Measurements from ENCODE around the gene ZNF217.
"Not testable (repeated sequence)": the region's sequence is repeated elsewhere in the genome, so short reads cannot be mapped to it uniquely, and the experiment has no call there.

Gene ZNF217

GRCh38 chr20:53583660-53584549 lies 9.7 kb downstream of the ZNF217 start:
- DNase-seq (ENCODE audit: low read depth) = not testable (repeated sequence)

GRCh38 chr20:53582574-53583351 lies 10.9 kb downstream of the ZNF217 start:
- no peak for DNase-seq (ENCODE audit: low read depth)

DNA sequence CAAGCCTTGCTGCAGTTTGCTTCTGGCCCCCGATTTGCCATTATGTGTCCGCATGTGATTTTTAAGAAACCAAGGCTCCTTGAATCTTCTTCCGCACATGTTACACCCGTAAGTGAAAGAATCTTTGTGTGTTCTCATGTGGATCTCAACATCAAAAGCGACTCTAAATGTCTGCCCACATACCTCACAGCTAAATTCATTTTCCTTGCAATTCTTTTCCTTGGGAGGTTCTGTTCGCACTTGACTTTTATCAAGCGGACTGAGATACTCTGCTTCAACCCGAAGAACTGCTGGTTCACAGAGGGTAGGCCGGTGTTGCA lies 11.4 kb downstream of the ZNF217 start:
- no peak for DNase-seq (ENCODE audit: low read depth)

DNA sequence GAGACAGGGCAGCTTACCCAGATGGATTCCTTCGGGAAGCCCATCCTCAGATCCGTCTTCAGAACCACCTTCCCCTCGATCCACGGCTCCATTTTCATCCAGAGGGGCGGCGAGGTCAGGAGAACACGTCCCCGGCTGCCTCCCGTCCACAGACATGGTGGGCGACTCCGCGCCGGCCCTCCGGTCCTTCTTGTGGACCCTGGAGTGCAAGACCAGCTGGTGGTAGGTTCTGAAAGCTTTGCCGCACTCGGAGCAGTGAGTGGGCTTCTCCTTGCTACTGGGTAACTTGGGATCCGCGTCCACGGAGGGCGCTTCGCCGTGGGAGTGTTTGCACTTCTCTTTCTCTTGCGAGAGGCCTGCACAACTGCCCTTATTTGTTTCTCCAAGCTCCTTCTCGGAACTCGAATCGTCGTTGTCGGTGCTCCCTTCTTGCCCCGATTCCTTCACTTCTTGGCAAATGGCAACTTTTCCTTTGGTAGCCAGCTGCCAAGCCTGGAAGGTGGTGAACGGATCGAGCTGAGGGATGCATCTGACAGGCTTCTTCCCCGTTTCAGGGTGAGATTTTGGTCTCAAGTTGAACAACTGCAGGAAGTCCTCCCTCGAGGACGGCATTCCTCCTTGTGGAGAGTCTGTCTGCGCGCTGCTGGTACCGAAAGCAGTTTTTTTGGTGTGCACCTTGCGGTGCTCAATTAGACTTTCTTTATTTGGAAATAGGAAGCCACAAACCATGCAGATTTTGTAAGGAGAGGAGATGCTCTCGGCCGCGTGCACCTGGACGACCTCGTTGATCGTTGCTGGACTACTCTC lies 12.0 kb downstream of the ZNF217 start:
- DNase-seq (ENCODE audit: low read depth) = no peak

- no peak for DNase-seq (ENCODE audit: low read depth)
These were observed 13.1 kb downstream of the ZNF217 start for GRCh38 chr20:53580376-53581111.

DNA sequence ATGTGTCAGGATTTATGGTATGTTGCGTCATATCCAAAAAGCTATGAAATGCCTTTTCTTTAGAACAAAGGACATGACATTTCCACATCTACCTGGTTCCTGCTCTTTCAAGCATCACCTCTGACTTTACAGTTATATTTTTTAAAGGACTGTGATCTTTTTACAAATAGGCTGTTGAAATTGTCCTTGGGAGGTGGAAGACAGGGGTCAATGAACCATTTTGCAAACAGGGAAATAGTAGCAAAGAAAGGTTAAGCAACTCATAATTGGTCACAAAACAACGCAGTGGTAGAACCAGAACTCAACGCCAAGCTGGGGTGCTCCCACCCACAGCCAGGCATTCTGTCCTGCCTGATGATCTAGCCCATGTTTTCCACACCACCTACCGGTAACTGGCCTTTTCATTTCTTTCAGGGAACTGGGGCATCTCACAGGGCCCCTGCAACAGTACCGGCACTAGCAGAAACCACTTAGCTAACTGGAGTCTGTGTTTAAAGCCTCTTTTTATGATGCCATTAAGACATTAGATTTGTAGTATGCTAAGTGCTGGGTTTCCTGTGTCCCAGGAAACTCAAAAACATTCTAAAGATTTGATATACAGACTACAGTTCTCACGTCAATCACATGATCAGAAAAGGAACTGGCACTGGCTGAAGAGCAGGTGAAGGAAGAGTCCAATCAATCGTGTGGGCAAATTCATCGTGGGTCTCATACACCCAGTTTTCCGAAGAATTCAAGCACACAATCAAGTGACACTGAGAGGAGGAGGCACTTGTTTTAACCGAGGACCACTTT lies 13.9 kb downstream of the ZNF217 start:
- DNase-seq (ENCODE audit: low read depth) = no peak

DNA sequence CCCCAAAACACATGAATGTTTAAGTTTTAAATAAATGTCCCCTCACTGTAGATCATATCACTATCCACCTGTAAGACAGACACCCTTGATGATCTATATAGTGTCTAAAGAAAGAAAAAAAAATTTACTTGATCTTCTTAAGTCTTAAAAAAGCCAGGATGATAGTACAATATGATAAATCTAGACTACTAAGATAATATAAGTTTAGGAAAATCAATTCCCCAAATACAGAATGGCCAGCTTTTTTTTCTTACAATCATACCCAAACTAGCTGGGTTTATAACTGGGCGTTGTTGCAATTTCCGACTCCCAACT lies 14.4 kb downstream of the ZNF217 start:
- DNase-seq (ENCODE audit: low read depth) = no peak

GRCh38 chr20:53578492-53579222 lies 15.0 kb downstream of the ZNF217 start:
- peak; percentile 46 for DNase-seq (ENCODE audit: low read depth)

- DNase-seq (ENCODE audit: low read depth) = no peak
These were observed 16.9 kb downstream of the ZNF217 start for GRCh38 chr20:53576586-53577318.

DNA sequence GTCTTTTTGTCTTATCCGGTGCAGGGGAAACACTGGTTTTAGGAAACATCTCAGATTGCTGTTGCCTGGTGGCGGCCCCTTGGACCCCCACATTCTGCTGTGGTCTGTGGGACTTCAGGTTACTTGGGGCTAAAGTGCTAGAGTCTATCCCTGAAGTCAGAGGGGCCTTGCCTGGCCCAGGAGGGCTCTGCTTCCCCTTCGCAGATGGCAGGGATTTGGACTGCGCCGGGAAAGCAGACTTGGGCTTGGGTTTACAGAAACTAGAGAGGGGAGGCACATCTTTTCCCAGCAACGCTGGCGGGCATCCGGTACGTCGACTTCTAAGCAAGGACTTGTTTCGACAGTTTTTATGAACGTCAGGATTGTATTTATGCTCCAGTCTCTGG lies 17.5 kb downstream of the ZNF217 start:
- no peak for DNase-seq (ENCODE audit: low read depth)

- no peak for DNase-seq (ENCODE audit: low read depth)
These were observed 18.0 kb downstream of the ZNF217 start for GRCh38 chr20:53575481-53576194.

- no peak for DNase-seq (ENCODE audit: low read depth)
These were observed 18.8 kb downstream of the ZNF217 start for GRCh38 chr20:53574819-53575218.

DNA sequence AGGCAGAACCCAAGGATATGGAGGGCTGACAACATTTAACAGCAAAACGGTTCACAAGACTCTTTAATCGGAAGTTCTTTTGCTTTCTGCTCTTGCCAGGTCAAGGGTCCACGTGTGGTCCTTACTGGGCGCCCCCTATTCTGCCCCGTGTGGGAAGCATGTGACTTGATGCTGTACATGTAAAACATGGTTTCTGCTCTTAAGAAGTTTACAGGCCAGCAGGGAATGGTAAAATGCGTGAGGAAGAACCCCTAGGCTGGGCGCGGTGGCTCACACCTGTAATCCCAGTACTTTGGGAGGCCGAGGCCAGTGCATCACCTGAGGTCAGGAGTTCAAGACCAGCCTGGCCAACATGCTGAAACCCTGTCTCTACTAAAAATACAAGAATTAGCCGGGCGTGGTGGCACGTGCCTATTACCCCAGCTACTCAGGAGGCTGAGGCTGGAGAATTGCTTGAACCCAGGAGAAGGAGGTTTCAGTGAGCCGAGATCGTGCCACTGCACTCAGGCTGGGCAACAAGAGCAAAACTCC lies 19.3 kb downstream of the ZNF217 start:
- no peak for DNase-seq (ENCODE audit: low read depth)

DNA sequence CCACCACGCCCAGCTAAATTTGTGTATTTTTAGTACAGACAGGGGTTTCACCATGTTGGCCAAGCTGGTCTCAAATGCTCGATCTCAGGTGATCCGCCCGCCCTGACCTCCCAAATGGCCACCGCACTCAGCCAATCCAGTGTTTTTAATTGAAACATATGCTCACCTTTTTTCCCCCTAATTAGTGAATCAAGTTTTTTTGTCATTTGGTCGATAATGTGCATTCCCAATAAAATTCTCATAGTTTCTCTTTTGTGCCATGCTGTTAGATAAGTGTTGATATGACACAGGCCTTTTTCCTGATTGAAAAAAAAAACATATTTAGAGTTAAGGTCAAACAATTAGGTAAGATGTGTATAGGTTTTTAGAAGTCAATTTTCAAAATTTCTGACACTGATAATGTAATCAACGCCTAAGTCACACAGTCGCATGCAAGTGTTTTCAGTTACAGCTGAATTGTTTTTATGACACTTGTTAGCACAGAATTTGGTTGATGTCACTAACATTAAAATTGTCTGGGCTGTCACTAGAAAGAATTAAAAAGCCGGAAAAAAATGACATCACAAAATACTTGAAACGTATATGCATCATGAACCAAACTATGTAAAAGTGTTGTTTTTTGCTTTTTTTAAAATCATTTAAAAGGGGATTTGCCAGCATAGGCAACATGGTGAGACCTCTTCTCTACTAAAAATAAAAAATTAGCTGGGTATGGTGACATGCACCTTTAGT lies 21.9 kb downstream of the ZNF217 start:
- DNase-seq (ENCODE audit: low read depth) = no peak

DNA sequence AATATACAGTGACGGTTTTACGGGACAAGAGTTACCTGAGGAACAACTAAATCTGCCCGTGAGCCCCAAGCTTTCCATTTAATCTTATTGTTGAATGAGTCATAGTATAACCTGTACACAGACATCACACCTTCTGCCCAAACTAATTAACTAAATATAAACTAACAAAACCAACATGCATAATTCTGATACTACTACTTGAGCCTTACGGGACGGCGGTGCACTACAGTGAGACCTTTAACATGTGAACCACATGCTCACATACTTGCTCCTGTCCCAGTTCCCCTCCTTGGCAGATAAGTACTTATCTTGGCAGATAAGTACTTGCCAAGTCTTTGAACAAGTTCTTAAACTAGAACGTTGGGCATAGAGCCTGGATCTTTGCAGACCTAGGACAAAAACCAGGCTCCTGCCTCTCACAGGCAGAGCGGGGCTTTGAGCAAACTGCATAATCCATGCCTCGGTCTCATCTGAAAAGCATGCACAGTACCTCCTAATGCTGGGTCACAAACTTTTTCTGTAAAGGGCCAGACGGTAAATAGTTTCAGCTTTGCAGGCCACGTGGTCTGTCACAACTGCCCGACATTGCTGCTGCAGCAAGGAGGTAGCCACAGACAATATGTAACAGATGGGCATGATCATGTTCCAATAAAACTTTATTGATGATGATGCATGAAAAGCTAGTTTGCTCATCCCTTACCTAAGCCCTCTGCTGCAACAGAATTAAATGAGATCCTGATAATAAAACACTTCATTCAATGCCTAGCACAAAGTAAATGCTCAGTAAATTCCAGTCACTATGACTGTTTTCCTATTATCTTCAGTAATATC lies 23.0 kb downstream of the ZNF217 start:
- no peak for DNase-seq (ENCODE audit: low read depth)

GRCh38 chr20:53569606-53570307 lies 23.9 kb downstream of the ZNF217 start:
- DNase-seq (ENCODE audit: low read depth) = no peak

- DNase-seq (ENCODE audit: low read depth) = no peak
These were observed 24.6 kb downstream of the ZNF217 start for GRCh38 chr20:53569005-53569404.
